Testis (tissue), 3 donors: ENCODE results near the gene LRMDA. TPM values are rescaled to one million over a fixed set of nuclear protein-coding genes. Genes with fewer than 3 reads are reported as not detected.

Experiments
- DNase-seq: peaks from one replicate; pipeline ENCODE4 v3.0.0-alpha.2; 2019
- H3K27ac ChIP-seq, 2 donors: fragments of 200-600 bp; sonication (generic); one replicate each; pipeline ENCODE4 v1.5.1; 2019
- H3K27me3 ChIP-seq: fragments of 200-600 bp; sonication (generic); one replicate; pipeline ENCODE4 v1.5.1; 2019
- H3K36me3 ChIP-seq: fragments of 200-600 bp; sonication (generic); one replicate; pipeline ENCODE4 v1.5.1; 2017; ENCODE audit warnings: low read depth; ENCODE audit errors: missing control alignments
- H3K4me1 ChIP-seq: fragments of 200-600 bp; sonication (generic); one replicate; pipeline ENCODE4 v1.5.1; 2019
- H3K4me3 ChIP-seq, 2 donors: fragments of 200-600 bp; sonication (generic); one replicate each; pipeline ENCODE4 v1.5.1; 2017 to 2019
- H3K9me3 ChIP-seq: fragments of 200-600 bp; sonication (generic); one replicate; pipeline ENCODE4 v1.5.1; 2017
- CTCF ChIP-seq, 3 experiments: fragments of 450-650 bp in 2 of 3; fragments of 200-600 bp in 1 of 3; sonication (generic) in 1 of 3; IDR thresholded peaks; one replicate each; pipeline ENCODE4 v1.5.1; 2016 to 2019; ENCODE audit warnings: antibody characterized with exemption in 3 of 3, mild to moderate bottlenecking in 2 of 3, moderate library complexity in 1 of 3
- POLR2A ChIP-seq: fragments of 450-650 bp; IDR thresholded peaks from one replicate; pipeline ENCODE4 v1.6.1; 2017; ENCODE audit warnings: antibody characterized with exemption, mild to moderate bottlenecking, moderate library complexity
- WGBS, 2 donors: methylation state at CpG; one replicate each; pipeline ENCODE4 v1.1.5; 2018; 5-methylcytosine and 5-hydroxymethylcytosine counted together
- intact Hi-C: fragments of 100-400 bp; cut with DNase I; formaldehyde crosslinking; loops from one replicate; pipeline ENCODE4 v1.15.1; 2023; ENCODE audit warnings: low total_unique reads
- polyA plus RNA-seq: library from polyadenylated mRNA; stranded (reverse); fragments of 350-450 nt; fragmentation: Illumina TruSeq; extraction: RNeasy Lipid Tissue Mini Kit (QIAGEN cat#74804); gene quantifications from one replicate; pipeline ENCODE4 v1.2.3, GENCODE V29; 2014; ENCODE audit warnings: low read depth, low replicate concordance; ENCODE audit not compliant: insufficient read depth
- total RNA-seq, 2 donors: library from RNA; depleted of rRNA; stranded (reverse); fragments of >200 nt; gene quantifications; one replicate each; pipeline ENCODE4 v1.2.3, GENCODE V29; 2016

LRMDA gene
- total and polyA plus RNA-seq, 3 donors from 2014 or later, result 7.6 to 13.8 (median 10.6) TPM

DNA sequence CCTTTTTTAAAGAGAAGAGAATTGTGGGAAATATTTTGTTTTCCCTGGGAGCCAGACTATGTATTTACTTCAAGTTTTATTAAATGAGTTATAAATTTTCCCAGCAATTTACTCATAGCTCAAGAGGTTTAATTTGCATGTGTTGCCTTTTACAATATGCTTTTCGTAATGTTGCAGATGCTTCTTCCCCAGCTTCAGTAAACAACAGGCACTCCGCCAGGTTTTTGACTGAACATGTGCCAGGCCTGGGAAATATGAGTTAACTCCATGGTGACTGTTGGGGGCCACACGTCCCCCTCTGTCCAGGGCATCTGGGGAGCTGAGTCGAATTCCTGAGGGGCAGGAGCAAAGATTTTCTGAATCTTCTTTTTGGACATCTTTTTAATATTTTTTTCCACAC, 545.7 kb downstream of the LRMDA start:
- H3K4me3 ChIP-seq, result no peak overlapping the region
- intact Hi-C loops, result no loop called here
- no peaks in the 10 kb centered on the region for H3K36me3 ChIP-seq
- 65 to 70% methylated on average over 4 of the region's 4 CpGs for WGBS, 2 donors
- no peaks in the 10 kb centered on the region for H3K4me1 ChIP-seq
- no peaks in the 10 kb centered on the region for H3K9me3 ChIP-seq
- TF ChIP-seq POLR2A, result no peak
- TF ChIP-seq CTCF (IDR thresholded peaks at IDR 0.05), result no peak
- H3K27ac ChIP-seq, result no peak overlapping the region
- no peak for DNase-seq
- H3K27me3 ChIP-seq, result no peaks in the 10 kb centered on the region

DNA sequence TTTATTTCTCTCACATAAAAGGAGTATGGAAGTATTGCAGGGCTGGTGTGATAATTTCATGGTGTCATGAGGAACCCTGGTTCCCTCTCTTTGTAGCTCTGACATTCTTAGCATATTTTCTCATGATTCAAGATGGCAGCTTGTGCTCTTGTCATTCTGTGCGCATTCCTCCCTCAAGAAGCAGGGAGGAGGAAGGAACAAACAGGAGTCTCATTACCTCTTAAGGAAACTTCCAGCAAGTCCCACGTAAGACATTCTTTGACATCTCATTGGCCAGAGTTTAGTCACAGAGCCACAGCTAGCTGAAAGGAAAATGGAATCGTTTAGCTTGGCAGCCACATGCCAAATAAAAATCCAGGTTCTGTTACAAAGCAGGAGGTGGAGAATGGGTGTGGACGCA, 546.8 kb downstream of the LRMDA start:
- Histone ChIP-seq H3K4me1 (no peaks in the 10 kb centered on the region), H3K4me3 (no peak overlapping the region), H3K27ac (no peak overlapping the region), H3K9me3 (no peaks in the 10 kb centered on the region), H3K27me3 (no peaks in the 10 kb centered on the region), H3K36me3 (no peaks in the 10 kb centered on the region)
- TF ChIP-seq CTCF (IDR thresholded peaks at IDR 0.05), result no peak
- no peak for TF ChIP-seq POLR2A
- DNase-seq, result no peak
- 73 to 76% methylated on average over 4 of the region's 4 CpGs for WGBS, 2 donors
- intact Hi-C loops, result no loop called here

DNA sequence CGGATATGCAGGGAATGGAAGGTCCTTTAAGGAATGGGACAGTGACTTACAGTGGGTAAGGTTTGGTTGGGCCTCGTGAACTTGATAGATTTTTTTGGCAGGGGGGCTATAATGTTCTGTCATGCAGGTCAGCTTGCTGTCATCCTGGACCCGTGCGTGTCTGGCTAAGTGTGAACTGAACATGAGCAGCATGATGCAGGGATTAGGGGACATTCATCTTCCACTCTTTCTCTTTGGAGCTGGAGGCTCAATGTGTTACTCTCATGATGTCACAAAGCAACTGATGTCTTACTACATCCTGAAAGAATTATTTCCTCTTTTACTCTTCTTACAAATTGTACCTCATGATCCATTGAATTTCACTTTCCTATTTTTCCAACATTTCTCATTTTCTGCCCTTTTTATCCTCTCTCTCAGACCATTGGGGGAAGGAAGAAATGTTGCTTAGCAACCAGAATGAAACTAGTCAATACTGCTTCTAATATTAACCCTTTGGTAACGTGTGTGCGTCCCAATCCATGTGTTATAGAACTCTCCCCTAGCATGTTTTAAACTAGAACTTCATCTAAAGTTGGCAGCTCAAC, 549.1 kb downstream of the LRMDA start:
- H3K36me3 ChIP-seq, result no peaks in the 10 kb centered on the region
- H3K9me3 ChIP-seq, result no peaks in the 10 kb centered on the region
- H3K4me3 ChIP-seq, result no peak overlapping the region
- DNase-seq, result no peak
- intact Hi-C loops, result no loop called here
- WGBS, 2 donors, result 92 to 93% methylated on average over 5 to 6 of the region's 6 CpGs
- H3K27ac ChIP-seq, result no peak overlapping the region
- no peak for TF ChIP-seq POLR2A
- TF ChIP-seq CTCF (IDR thresholded peaks at IDR 0.05), result no peak
- no peaks in the 10 kb centered on the region for H3K27me3 ChIP-seq
- no peaks in the 10 kb centered on the region for H3K4me1 ChIP-seq

GRCh38 chr10:75982611-75983369, 551.4 kb downstream of the LRMDA start:
- peak; percentile 46 for DNase-seq
- H3K27ac ChIP-seq, result no peak overlapping the region
- H3K4me1 ChIP-seq, result no peaks in the 10 kb centered on the region
- 84 to 86% methylated on average over 5 of the region's 5 CpGs for WGBS, 2 donors
- no peak overlapping the region for H3K4me3 ChIP-seq
- no peaks in the 10 kb centered on the region for H3K27me3 ChIP-seq
- intact Hi-C loops, result no loop called here
- no peaks in the 10 kb centered on the region for H3K9me3 ChIP-seq
- H3K36me3 ChIP-seq, result no peaks in the 10 kb centered on the region
- no peak for TF ChIP-seq POLR2A
- TF ChIP-seq CTCF (IDR thresholded peaks at IDR 0.05), result no peak

- Histone ChIP-seq H3K9me3 (no peaks in the 10 kb centered on the region), H3K4me1 (no peaks in the 10 kb centered on the region), H3K4me3 (no peak overlapping the region), H3K27me3 (no peaks in the 10 kb centered on the region), H3K36me3 (no peaks in the 10 kb centered on the region), H3K27ac (no peak overlapping the region)
- TF ChIP-seq POLR2A, result no peak
- TF ChIP-seq CTCF (IDR thresholded peaks at IDR 0.05), result no peak
- no peak for DNase-seq
- intact Hi-C loops, result no loop called here
- 65 to 67% methylated on average over 5 to 7 of the region's 7 CpGs for WGBS, 2 donors
These were observed 552.6 kb downstream of the LRMDA start for GRCh38 chr10:75984067-75984466.
